H9 (cell line): ENCODE data around the gene MTG2. TPM values are rescaled to one million over a fixed set of nuclear protein-coding genes. Genes with fewer than 3 reads are reported as not detected.

Experiments
- DNase-seq: peaks from one replicate; pipeline ENCODE4 v3.0.0-alpha.2; 2017
- H2AFZ ChIP-seq: one replicate; pipeline ENCODE4 v1.6.1; 2013; ENCODE audit warnings: mild to moderate bottlenecking, low read length, control low read depth, moderate library complexity
- H2AK5ac ChIP-seq: 2 replicates; pipeline ENCODE4 v1.6.1; 2013; ENCODE audit warnings: low read length, control low read depth, mixed read lengths; ENCODE audit not compliant: insufficient read length
- H2BK120ac ChIP-seq: one replicate; pipeline ENCODE4 v1.6.1; 2013; ENCODE audit warnings: low read depth, mild to moderate bottlenecking, low read length, control low read depth, inconsistent platforms; ENCODE audit not compliant: poor library complexity, severe bottlenecking
- H2BK12ac ChIP-seq: 2 replicates; pipeline ENCODE4 v1.6.1; 2013; ENCODE audit warnings: low read length, control low read depth, mixed read lengths, low read depth; ENCODE audit not compliant: insufficient read length
- H2BK15ac ChIP-seq: 2 replicates; pipeline ENCODE4 v1.6.1; 2013; ENCODE audit warnings: low read depth, low read length, control low read depth
- H2BK20ac ChIP-seq: one replicate; pipeline ENCODE4 v1.6.1; 2013; ENCODE audit warnings: low read depth, mild to moderate bottlenecking, low read length, control low read depth, inconsistent platforms; ENCODE audit not compliant: poor library complexity, severe bottlenecking
- H2BK5ac ChIP-seq: 2 replicates; pipeline ENCODE4 v1.6.1; 2013; ENCODE audit warnings: low read length, control low read depth, mixed read lengths; ENCODE audit not compliant: insufficient read length
- H3K14ac ChIP-seq: 2 replicates; pipeline ENCODE4 v1.6.1; 2013; ENCODE audit warnings: low read length, control low read depth; ENCODE audit not compliant: insufficient read depth
- H3K18ac ChIP-seq: 2 replicates; pipeline ENCODE4 v1.6.1; 2013; ENCODE audit warnings: low read depth, mild to moderate bottlenecking, mixed read lengths, low read length, control low read depth; ENCODE audit not compliant: insufficient read length
- H3K23ac ChIP-seq: 2 replicates; pipeline ENCODE4 v1.6.1; 2013; ENCODE audit warnings: low read length, control low read depth, mixed read lengths, low read depth; ENCODE audit not compliant: insufficient read length
- H3K23me2 ChIP-seq: 2 replicates; pipeline ENCODE4 v1.6.1; 2013; ENCODE audit warnings: low read depth, mild to moderate bottlenecking, mixed read lengths, low read length, control low read depth; ENCODE audit not compliant: insufficient read length, poor library complexity, severe bottlenecking
- H3K27ac ChIP-seq: 2 replicates; pipeline ENCODE4 v1.5.1; 2013; ENCODE audit warnings: low read length, control low read depth, mixed read lengths, low read depth; ENCODE audit not compliant: insufficient read length
- H3K27me3 ChIP-seq: 2 replicates; pipeline ENCODE4 v1.6.1; 2013; ENCODE audit warnings: low read length, control low read depth, inconsistent platforms; ENCODE audit not compliant: insufficient read depth
- H3K4ac ChIP-seq: 2 replicates; pipeline ENCODE4 v1.6.1; 2013; ENCODE audit warnings: low read depth, mild to moderate bottlenecking, control low read depth, inconsistent platforms, low read length, moderate library complexity
- H3K4me1 ChIP-seq: 2 replicates; pipeline ENCODE4 v1.6.1; 2013; ENCODE audit warnings: low read length, control low read depth, inconsistent platforms; ENCODE audit not compliant: insufficient read depth
- H3K4me2 ChIP-seq: 2 replicates; pipeline ENCODE4 v1.6.1; 2013; ENCODE audit warnings: low read length, control low read depth, mixed read lengths; ENCODE audit not compliant: insufficient read length, insufficient read depth
- H3K56ac ChIP-seq: 2 replicates; pipeline ENCODE4 v1.6.1; 2013; ENCODE audit warnings: low read depth, mild to moderate bottlenecking, mixed read lengths, low read length, control low read depth; ENCODE audit not compliant: insufficient read length
- H3K79me1 ChIP-seq: 2 replicates; pipeline ENCODE4 v1.6.1; 2013; ENCODE audit warnings: low read depth, mild to moderate bottlenecking, moderate library complexity, low read length, control low read depth, inconsistent platforms; ENCODE audit not compliant: insufficient read depth, poor library complexity, severe bottlenecking
- H3K79me2 ChIP-seq: 2 replicates; pipeline ENCODE4 v1.6.1; 2013; ENCODE audit warnings: low read length, control low read depth, inconsistent platforms; ENCODE audit not compliant: insufficient read depth
- H3K9ac ChIP-seq: 2 replicates; pipeline ENCODE4 v1.6.1; 2013; ENCODE audit warnings: low read length, control low read depth, mixed read lengths; ENCODE audit not compliant: insufficient read length; ENCODE audit errors: extremely low read depth
- H3K9me3 ChIP-seq: one replicate; pipeline ENCODE4 v1.6.1; 2013; ENCODE audit warnings: low read depth, low read length, inconsistent platforms; ENCODE audit not compliant: control insufficient read depth
- H3T11ph ChIP-seq: one replicate; pipeline ENCODE4 v1.6.1; 2013; ENCODE audit warnings: mild to moderate bottlenecking, low read length, control low read depth, inconsistent platforms
- H4K20me1 ChIP-seq: one replicate; pipeline ENCODE4 v1.6.1; 2013; ENCODE audit not compliant: control insufficient read depth, insufficient read length, insufficient read depth
- H4K5ac ChIP-seq: 2 replicates; pipeline ENCODE4 v1.6.1; 2013; ENCODE audit warnings: low read depth, mild to moderate bottlenecking, mixed read lengths, low read length, control low read depth; ENCODE audit not compliant: insufficient read length
- H4K8ac ChIP-seq: replicated peaks from 2 replicates; pipeline ENCODE4 v1.6.1; 2013; ENCODE audit warnings: low read length, control low read depth, mixed read lengths, low read depth; ENCODE audit not compliant: insufficient read length
- H4K91ac ChIP-seq: 2 replicates; pipeline ENCODE4 v1.6.1; 2013; ENCODE audit warnings: low read depth, mild to moderate bottlenecking, moderate library complexity, mixed read lengths, low read length, control low read depth; ENCODE audit not compliant: insufficient read length
- H3K27ac Mint-ChIP-seq, 3 experiments: 2 replicates in 2 of 3; 3 replicates in 1 of 3; pipeline ENCODE4 v1.8.0; 2020 to 2021; ENCODE audit warnings: mixed read lengths in 3 of 3, mild to moderate bottlenecking in 1 of 3, moderate library complexity in 1 of 3
- H3K27me3 Mint-ChIP-seq: 2 replicates; pipeline ENCODE4 v1.8.0; 2021; ENCODE audit warnings: low read depth, mild to moderate bottlenecking, moderate library complexity, mixed read lengths
- H3K36me3 Mint-ChIP-seq, 3 experiments: 2 replicates in 2 of 3; 3 replicates in 1 of 3; pipeline ENCODE4 v1.8.0; 2020 to 2021; ENCODE audit warnings: low read depth in 3 of 3, mixed read lengths in 3 of 3; ENCODE audit not compliant: insufficient read depth in 1 of 3
- H3K4me1 Mint-ChIP-seq, 2 experiments: 2 replicates each; pipeline ENCODE4 v1.8.0; 2020; ENCODE audit warnings: mixed read lengths in 2 of 2
- H3K4me3 Mint-ChIP-seq, 2 experiments: 2 replicates in 1 of 2; 3 replicates in 1 of 2; pipeline ENCODE4 v1.8.0; 2020 to 2021; ENCODE audit warnings: mild to moderate bottlenecking in 2 of 2, mixed read lengths in 2 of 2, moderate library complexity in 1 of 2
- H3K9me3 Mint-ChIP-seq, 2 experiments: 2 replicates in 1 of 2; 3 replicates in 1 of 2; pipeline ENCODE4 v1.8.0; 2020; ENCODE audit warnings: mild to moderate bottlenecking in 2 of 2, mixed read lengths in 2 of 2, moderate library complexity in 1 of 2
- WGBS: extraction: QIAGEN DNeasy Blood & Tissue Kit; methylation state at CpG from one replicate; pipeline ENCODE4 v1.1.7; 2013; ENCODE audit warnings: missing lambda C conversion rate, low lambda C conversion rate, mixed read lengths; ENCODE audit not compliant: insufficient read length; ENCODE audit errors: extremely low coverage; 5-methylcytosine and 5-hydroxymethylcytosine counted together
- total RNA-seq: library from RNA; stranded (reverse); gene quantifications from 2 replicates; pipeline ENCODE4 v1.2.1, GENCODE V29; 2021
- TF ChIP-seq, protein P1 (sequence below): fragments of 200-600 bp; sonication (generic); conservative IDR thresholded peaks from 3 replicates; pipeline ENCODE4 v1.8.0; 2021; ENCODE audit warnings: antibody characterized with exemption, mild to moderate bottlenecking

The MTG2 gene
- total RNA-seq, 1 experiment from 2014 or later: 25.1 TPM

DNA sequence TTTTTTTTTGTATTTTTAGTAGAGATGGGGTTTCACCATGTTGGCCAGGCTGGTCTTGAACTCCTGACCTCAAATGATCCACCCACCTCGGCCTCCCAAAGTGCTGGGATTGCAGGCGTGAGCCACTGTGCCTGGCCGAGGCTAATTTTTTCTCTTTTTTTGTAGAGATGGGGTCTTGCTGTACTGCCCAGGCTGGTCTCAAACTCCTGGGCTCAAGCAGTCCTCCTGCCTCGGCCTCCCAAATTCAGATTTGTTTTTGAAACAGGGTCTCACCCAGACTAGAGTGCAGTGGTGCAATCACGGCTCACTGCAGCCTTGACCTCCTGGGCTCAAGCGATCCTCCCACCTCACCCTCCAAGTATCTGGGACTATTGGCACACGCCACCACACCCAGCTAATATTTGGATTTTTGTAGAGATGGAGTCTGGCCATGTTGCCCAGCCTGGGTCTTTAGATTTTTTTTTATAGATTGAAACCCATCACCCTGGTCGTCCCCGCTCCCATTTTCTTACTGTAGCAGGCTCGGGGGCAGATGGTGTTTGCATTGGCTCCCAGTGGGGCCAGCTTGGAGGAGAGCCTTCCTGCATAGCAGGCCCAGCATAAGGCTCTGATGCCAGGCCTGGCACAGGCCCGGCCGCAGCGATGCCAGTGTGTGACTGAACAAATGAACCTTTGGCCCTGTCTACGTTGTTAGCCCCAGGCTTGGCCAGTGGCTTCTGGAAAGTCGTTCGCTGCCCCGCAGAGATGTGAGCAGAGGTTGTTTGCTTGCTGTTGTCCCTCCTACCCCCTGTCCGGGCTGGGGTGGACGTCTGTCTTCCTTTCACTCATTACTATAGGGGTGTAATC, 4.3 kb upstream of the MTG2 start:
- Histone ChIP-seq H2BK5ac (no peak overlapping the region), H3K27me3 (no peaks in the 10 kb centered on the region), H3K79me1 (no peaks in the 10 kb centered on the region), H4K5ac (no peak overlapping the region), H2AK5ac (no peak overlapping the region), H3K79me2 (peaks cover 1% of the 10 kb centered on the region; the same call in 1 of the 2 replicates), H3K4ac (no peak overlapping the region), H3K9ac (no peak overlapping the region), H4K91ac (no peak overlapping the region), H3K23me2 (peaks cover 2% of the 10 kb centered on the region), H3K23ac (no peak overlapping the region), H2BK15ac (no peak overlapping the region), H3K27ac (no peak overlapping the region), H2BK12ac (no peak overlapping the region), H2AFZ (no peak overlapping the region), H2BK20ac (no peak overlapping the region), H2BK120ac (no peak overlapping the region), H3K9me3 (no peaks in the 10 kb centered on the region), H4K20me1 (no peaks in the 10 kb centered on the region), H3K14ac (no peak overlapping the region), H3K18ac (no peak overlapping the region), H3K56ac (no peak overlapping the region), H4K8ac (no peak overlapping the region), H3T11ph (no peak overlapping the region), H3K4me1 (no peaks in the 10 kb centered on the region; the same call in 1 of the 2 replicates), H3K4me2 (no peak overlapping the region)
- no peak for DNase-seq
- TF ChIP-seq, protein P1, sequence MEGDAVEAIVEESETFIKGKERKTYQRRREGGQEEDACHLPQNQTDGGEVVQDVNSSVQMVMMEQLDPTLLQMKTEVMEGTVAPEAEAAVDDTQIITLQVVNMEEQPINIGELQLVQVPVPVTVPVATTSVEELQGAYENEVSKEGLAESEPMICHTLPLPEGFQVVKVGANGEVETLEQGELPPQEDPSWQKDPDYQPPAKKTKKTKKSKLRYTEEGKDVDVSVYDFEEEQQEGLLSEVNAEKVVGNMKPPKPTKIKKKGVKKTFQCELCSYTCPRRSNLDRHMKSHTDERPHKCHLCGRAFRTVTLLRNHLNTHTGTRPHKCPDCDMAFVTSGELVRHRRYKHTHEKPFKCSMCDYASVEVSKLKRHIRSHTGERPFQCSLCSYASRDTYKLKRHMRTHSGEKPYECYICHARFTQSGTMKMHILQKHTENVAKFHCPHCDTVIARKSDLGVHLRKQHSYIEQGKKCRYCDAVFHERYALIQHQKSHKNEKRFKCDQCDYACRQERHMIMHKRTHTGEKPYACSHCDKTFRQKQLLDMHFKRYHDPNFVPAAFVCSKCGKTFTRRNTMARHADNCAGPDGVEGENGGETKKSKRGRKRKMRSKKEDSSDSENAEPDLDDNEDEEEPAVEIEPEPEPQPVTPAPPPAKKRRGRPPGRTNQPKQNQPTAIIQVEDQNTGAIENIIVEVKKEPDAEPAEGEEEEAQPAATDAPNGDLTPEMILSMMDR: no peak
- H3K4me3 Mint-ChIP-seq: peak overlapping the region in 1 of 2 experiments; percentile 41; a peak in 1 of 5 replicates
- H3K9me3 Mint-ChIP-seq: no peaks in the 10 kb centered on the region
- WGBS: no CpG with 5 or more reads among the region's 19 CpGs
- no peak overlapping the region for H3K27ac Mint-ChIP-seq
- H3K27me3 Mint-ChIP-seq: no peaks in the 10 kb centered on the region; the same call in 1 of the 2 replicates
- H3K36me3 Mint-ChIP-seq: peaks cover 9 to 40% (median 22%) of the 10 kb centered on the region in 3 experiments
- H3K4me1 Mint-ChIP-seq: peaks cover 8% of the 10 kb centered on the region in 2 experiments
